DOHH2 (cell line): ENCODE measurements around the gene FMNL2.

Source experiments
- CTCF ChIP-seq: fragments of 200-600 bp; sonication (generic); IDR thresholded peaks from one replicate; pipeline ENCODE4 v1.5.1; 2014; ENCODE audit warnings: antibody characterized with exemption, mild to moderate bottlenecking, low read depth, low read length; ENCODE audit not compliant: poor library complexity, severe bottlenecking
- EZH2phosphoT487 ChIP-seq: fragments of 200-600 bp; sonication (generic); IDR thresholded peaks from 2 replicates; pipeline ENCODE4 v1.6.1; 2017; ENCODE audit warnings: borderline replicate concordance, mild to moderate bottlenecking, antibody characterized with exemption, low read length, moderate library complexity, mixed read lengths

- TF ChIP-seq CTCF (no peak), EZH2phosphoT487 (no peak)
Measured at GRCh38 chr2:152585830-152586484, 251.0 kb downstream of the FMNL2 start.
